WTC11 (cell line): Measurements from ENCODE around the gene RARB. TPM values are rescaled to one million over a fixed set of nuclear protein-coding genes. Genes with fewer than 3 reads are reported as not detected.

Experiments used
- ATAC-seq: fragments of 200-7000 bp; cut with Tn5 transposase; 2 replicates; pipeline ENCODE4 v1.10.0; 2021; ENCODE audit warnings: mild to moderate bottlenecking, moderate library complexity
- CTCF ChIA-PET: fragments of 300-600 bp; sonication (Branson Sonifier 250); formaldehyde crosslinking; loops from one replicate; lab custom pipeline; 2021; ENCODE audit warnings: antibody characterized with exemption; lab: Charles Lee
- POLR2A ChIA-PET: fragments of 350-600 bp; sonication (Branson Sonifier 250); formaldehyde crosslinking; loops from one replicate; lab custom pipeline; 2021; ENCODE audit warnings: antibody characterized with exemption; lab: Charles Lee
- DNase-seq: peaks from one replicate; pipeline ENCODE4 v3.0.0; 2021; ENCODE audit warnings: low spot score
- H3K27ac Mint-ChIP-seq: 2 replicates; pipeline ENCODE4 v1.8.0; 2021; ENCODE audit warnings: mixed read lengths
- H3K27me3 Mint-ChIP-seq: 2 replicates; pipeline ENCODE4 v1.8.0; 2021; ENCODE audit warnings: low read depth, mild to moderate bottlenecking, moderate library complexity, mixed read lengths
- H3K36me3 Mint-ChIP-seq: 2 replicates; pipeline ENCODE4 v1.8.0; 2021; ENCODE audit warnings: mixed read lengths
- H3K4me1 Mint-ChIP-seq: 2 replicates; pipeline ENCODE4 v1.8.0; 2022; ENCODE audit warnings: mixed read lengths
- H3K4me3 Mint-ChIP-seq: 2 replicates; pipeline ENCODE4 v1.8.0; 2021; ENCODE audit warnings: mild to moderate bottlenecking, moderate library complexity, mixed read lengths
- H3K9me3 Mint-ChIP-seq: 2 replicates; pipeline ENCODE4 v1.8.0; 2021; ENCODE audit warnings: mixed read lengths
- CREB1 ChIP-seq: sonication (generic); formaldehyde crosslinking; IDR thresholded peaks from 2 replicates; pipeline ENCODE4 v1.8.0; 2023; ENCODE audit warnings: mild to moderate bottlenecking, missing genetic modification reagents
- FOXP1 ChIP-seq: sonication (generic); formaldehyde crosslinking; IDR thresholded peaks from 2 replicates; pipeline ENCODE4 v1.8.0; 2022; ENCODE audit warnings: missing genetic modification reagents, mild to moderate bottlenecking, moderate library complexity, borderline replicate concordance
- HMGA2 ChIP-seq: fragments of 250-450 bp; sonication (Bioruptor Pico); IDR thresholded peaks from 2 replicates; pipeline ENCODE4 v1.4.0; 2021; ENCODE audit warnings: mild to moderate bottlenecking, moderate library complexity
- IRF1 ChIP-seq: sonication (generic); formaldehyde crosslinking; IDR thresholded peaks from 2 replicates; pipeline ENCODE4 v1.8.0; 2023; ENCODE audit warnings: missing genetic modification reagents
- JAZF1 ChIP-seq: fragments of 250-450 bp; sonication (Bioruptor Pico); IDR thresholded peaks from 2 replicates; pipeline ENCODE4 v1.9.0; 2021; ENCODE audit warnings: moderate library complexity, mild to moderate bottlenecking, inconsistent platforms
- MAX ChIP-seq: sonication (generic); formaldehyde crosslinking; IDR thresholded peaks from 2 replicates; pipeline ENCODE4 v1.8.0; 2022; ENCODE audit warnings: mild to moderate bottlenecking, missing genetic modification reagents
- MYBL2 ChIP-seq: sonication (generic); formaldehyde crosslinking; IDR thresholded peaks from 2 replicates; pipeline ENCODE4 v1.8.1; 2023; ENCODE audit warnings: mild to moderate bottlenecking, moderate library complexity, missing genetic modification reagents
- NR2C2 ChIP-seq: sonication (generic); formaldehyde crosslinking; IDR thresholded peaks from 2 replicates; pipeline ENCODE4 v1.8.0; 2022; ENCODE audit warnings: mild to moderate bottlenecking, missing genetic modification reagents
- NR3C1 ChIP-seq: sonication (generic); formaldehyde crosslinking; conservative IDR thresholded peaks from 2 replicates; pipeline ENCODE4 v1.8.1; 2023; ENCODE audit warnings: low read depth, mild to moderate bottlenecking, missing genetic modification reagents
- TEAD1 ChIP-seq: sonication (generic); formaldehyde crosslinking; IDR thresholded peaks from 2 replicates; pipeline ENCODE4 v1.8.0; 2022; ENCODE audit warnings: mild to moderate bottlenecking, missing genetic modification reagents
- TP53 ChIP-seq: sonication (generic); formaldehyde crosslinking; IDR thresholded peaks from 2 replicates; pipeline ENCODE4 v1.8.1; 2023; ENCODE audit warnings: mild to moderate bottlenecking, missing genetic modification reagents
- ZBTB21 ChIP-seq: sonication (generic); formaldehyde crosslinking; IDR thresholded peaks from 2 replicates; pipeline ENCODE4 v1.8.1; 2023; ENCODE audit warnings: mild to moderate bottlenecking, missing genetic modification reagents, borderline replicate concordance
- ZNF232 ChIP-seq: sonication (generic); formaldehyde crosslinking; IDR thresholded peaks from 2 replicates; pipeline ENCODE4 v1.8.0; 2022; ENCODE audit warnings: mild to moderate bottlenecking, missing genetic modification reagents
- ZNF532 ChIP-seq: fragments of 250-450 bp; sonication (Bioruptor Pico); IDR thresholded peaks from 2 replicates; pipeline ENCODE4 v1.9.0; 2021; ENCODE audit warnings: mild to moderate bottlenecking, borderline replicate concordance
- total RNA-seq: library from RNA; stranded (reverse); gene quantifications from 3 replicates; pipeline ENCODE4 v1.2.3, GENCODE V29; 2021
- TF ChIP-seq, protein P1 (sequence below): sonication (generic); formaldehyde crosslinking; IDR thresholded peaks from 2 replicates; pipeline ENCODE4 v1.8.1; 2023; ENCODE audit warnings: mild to moderate bottlenecking, missing genetic modification reagents, borderline replicate concordance
- TF ChIP-seq, protein P2 (sequence below): sonication (generic); formaldehyde crosslinking; IDR thresholded peaks from 2 replicates; pipeline ENCODE4 v1.8.1; 2023; ENCODE audit warnings: mild to moderate bottlenecking, moderate library complexity, missing genetic modification reagents
- TF ChIP-seq, protein P3 (sequence below): fragments of 250-450 bp; sonication (Bioruptor Pico); conservative IDR thresholded peaks from 2 replicates; pipeline ENCODE4 v1.9.0; 2021; ENCODE audit warnings: mild to moderate bottlenecking

Gene RARB
- total RNA-seq, 1 experiment from 2014 or later = not detected

DNA sequence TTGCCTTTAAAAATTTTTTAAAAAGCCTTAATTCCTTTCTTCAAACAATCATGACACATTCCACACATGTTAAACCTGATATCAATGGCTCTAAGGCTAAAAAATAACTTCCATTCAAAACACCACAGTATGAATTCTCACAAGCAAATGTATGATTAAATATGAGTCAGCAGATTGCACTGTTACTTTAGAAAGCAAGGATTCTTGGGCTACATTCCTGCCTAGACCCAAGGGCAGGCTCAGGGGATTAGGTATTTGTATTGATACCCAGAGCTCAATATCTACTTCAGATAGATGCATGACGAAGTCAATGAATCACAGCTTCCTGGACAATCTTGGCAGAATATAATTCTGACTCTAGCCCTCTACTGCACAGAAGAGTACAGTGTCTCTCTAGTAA, 65.7 kb downstream of the RARB start:
- ChIA-PET CTCF (no interaction called here), POLR2A (no interaction called here)
- no peaks in the 10 kb centered on the region for H3K27me3 Mint-ChIP-seq
- ATAC-seq = no peak
- no peak overlapping the region for H3K4me3 Mint-ChIP-seq
- TF ChIP-seq NR2C2 (CRISPR knock-in tag) = no peak
- TF ChIP-seq MAX (CRISPR knock-in tag) = no peak
- TF ChIP-seq CREB1 (CRISPR knock-in tag) = no peak
- TF ChIP-seq ZNF532 (CRISPR knock-in tag) = no peak
- TF ChIP-seq IRF1 = no peak
- TF ChIP-seq, protein P1, sequence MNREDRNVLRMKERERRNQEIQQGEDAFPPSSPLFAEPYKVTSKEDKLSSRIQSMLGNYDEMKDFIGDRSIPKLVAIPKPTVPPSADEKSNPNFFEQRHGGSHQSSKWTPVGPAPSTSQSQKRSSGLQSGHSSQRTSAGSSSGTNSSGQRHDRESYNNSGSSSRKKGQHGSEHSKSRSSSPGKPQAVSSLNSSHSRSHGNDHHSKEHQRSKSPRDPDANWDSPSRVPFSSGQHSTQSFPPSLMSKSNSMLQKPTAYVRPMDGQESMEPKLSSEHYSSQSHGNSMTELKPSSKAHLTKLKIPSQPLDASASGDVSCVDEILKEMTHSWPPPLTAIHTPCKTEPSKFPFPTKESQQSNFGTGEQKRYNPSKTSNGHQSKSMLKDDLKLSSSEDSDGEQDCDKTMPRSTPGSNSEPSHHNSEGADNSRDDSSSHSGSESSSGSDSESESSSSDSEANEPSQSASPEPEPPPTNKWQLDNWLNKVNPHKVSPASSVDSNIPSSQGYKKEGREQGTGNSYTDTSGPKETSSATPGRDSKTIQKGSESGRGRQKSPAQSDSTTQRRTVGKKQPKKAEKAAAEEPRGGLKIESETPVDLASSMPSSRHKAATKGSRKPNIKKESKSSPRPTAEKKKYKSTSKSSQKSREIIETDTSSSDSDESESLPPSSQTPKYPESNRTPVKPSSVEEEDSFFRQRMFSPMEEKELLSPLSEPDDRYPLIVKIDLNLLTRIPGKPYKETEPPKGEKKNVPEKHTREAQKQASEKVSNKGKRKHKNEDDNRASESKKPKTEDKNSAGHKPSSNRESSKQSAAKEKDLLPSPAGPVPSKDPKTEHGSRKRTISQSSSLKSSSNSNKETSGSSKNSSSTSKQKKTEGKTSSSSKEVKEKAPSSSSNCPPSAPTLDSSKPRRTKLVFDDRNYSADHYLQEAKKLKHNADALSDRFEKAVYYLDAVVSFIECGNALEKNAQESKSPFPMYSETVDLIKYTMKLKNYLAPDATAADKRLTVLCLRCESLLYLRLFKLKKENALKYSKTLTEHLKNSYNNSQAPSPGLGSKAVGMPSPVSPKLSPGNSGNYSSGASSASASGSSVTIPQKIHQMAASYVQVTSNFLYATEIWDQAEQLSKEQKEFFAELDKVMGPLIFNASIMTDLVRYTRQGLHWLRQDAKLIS (CRISPR knock-in tag) = no peak
- no peak for TF ChIP-seq ZBTB21 (CRISPR knock-in tag)
- TF ChIP-seq FOXP1 (CRISPR knock-in tag) = no peak
- TF ChIP-seq TP53 (CRISPR knock-in tag) = no peak
- TF ChIP-seq ZNF232 (CRISPR knock-in tag) = no peak
- TF ChIP-seq NR3C1 (CRISPR knock-in tag) = no peak
- TF ChIP-seq, protein P2, sequence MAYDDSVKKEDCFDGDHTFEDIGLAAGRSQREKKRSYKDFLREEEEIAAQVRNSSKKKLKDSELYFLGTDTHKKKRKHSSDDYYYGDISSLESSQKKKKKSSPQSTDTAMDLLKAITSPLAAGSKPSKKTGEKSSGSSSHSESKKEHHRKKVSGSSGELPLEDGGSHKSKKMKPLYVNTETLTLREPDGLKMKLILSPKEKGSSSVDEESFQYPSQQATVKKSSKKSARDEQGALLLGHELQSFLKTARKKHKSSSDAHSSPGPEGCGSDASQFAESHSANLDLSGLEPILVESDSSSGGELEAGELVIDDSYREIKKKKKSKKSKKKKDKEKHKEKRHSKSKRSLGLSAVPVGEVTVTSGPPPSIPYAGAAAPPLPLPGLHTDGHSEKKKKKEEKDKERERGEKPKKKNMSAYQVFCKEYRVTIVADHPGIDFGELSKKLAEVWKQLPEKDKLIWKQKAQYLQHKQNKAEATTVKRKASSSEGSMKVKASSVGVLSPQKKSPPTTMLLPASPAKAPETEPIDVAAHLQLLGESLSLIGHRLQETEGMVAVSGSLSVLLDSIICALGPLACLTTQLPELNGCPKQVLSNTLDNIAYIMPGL (CRISPR knock-in tag) = no peak
- H3K9me3 Mint-ChIP-seq = peaks cover 28% of the 10 kb centered on the region; the same call in 1 of the 2 replicates
- no peak for DNase-seq
- no peak overlapping the region for H3K27ac Mint-ChIP-seq
- H3K4me1 Mint-ChIP-seq = 0 out of 2 replicates have a peak, but pooled peaks cover 3% of the 10 kb centered on the region
- no peaks in the 10 kb centered on the region for H3K36me3 Mint-ChIP-seq

DNA sequence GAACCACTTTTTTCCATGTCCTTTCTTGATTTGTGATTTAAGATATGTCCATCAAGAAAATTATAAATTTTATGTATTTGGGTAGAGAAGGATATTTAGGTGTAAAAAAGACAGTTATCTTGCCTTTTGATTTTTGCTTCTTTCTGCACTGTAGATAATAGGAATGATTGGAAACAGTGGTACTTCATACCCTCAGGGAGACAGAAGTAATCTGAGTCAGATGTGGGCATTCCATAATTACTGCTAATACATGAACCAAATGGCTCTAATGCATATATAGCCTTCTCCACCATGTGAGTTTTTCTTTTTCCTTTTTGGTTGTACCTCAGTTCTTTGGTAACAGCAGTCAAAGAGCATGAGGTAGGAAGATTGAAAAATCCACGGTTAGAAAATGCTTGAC, 67.2 kb downstream of the RARB start:
- CTCF ChIA-PET = no interaction called here
- Mint-ChIP-seq H3K27me3 (no peaks in the 10 kb centered on the region), H3K4me1 (peaks cover 9% of the 10 kb centered on the region), H3K9me3 (peaks cover 28% of the 10 kb centered on the region; the same call in 1 of the 2 replicates), H3K4me3 (no peak overlapping the region), H3K27ac (no peak overlapping the region), H3K36me3 (no peaks in the 10 kb centered on the region)
- DNase-seq = no peak
- POLR2A ChIA-PET = no interaction called here
- no peak for ATAC-seq
- TF ChIP-seq, protein P3, sequence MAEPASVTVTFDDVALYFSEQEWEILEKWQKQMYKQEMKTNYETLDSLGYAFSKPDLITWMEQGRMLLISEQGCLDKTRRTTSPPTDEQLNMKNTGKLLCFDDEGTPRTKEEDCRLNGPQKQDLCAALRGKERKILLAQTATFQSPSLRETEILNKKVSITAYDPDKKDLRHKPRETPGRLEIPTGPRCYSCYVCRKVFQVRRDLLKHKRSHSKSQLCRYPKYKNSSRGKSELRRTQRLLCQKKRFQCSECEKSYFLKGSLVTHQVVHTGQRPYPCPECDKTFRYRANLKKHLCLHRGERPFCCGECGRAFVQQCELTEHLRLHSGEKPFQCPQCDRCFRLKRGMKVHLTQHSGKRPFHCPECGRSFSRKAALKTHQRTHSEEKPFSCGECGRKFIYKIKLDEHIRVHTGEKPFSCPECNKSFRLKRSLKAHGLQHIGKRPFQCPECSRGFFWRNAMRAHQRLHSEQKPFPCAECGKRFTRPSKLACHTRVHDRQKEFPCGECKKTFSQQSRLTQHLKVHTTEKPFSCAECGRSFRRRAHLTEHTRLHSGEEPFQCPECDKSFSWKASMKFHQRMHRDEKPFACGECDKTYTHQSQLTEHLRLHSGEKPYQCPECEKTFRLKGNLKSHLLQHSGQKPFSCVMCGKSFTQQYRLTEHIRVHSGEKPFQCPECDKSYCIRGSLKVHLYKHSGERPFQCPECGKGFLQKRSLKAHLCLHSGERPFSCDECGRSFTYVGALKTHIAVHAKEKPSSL (CRISPR knock-in tag) = no peak
- TF ChIP-seq HMGA2 = no peak
- TF ChIP-seq TEAD1 (CRISPR knock-in tag) = no peak
- TF ChIP-seq MAX (CRISPR knock-in tag) = no peak
- TF ChIP-seq ZNF532 (CRISPR knock-in tag) = no peak
- TF ChIP-seq MYBL2 (CRISPR knock-in tag) = no peak
- no peak for TF ChIP-seq JAZF1 (CRISPR knock-in tag)
